Measurements from ENCODE around the gene AKAP13. TPM values are rescaled to one million over a fixed set of nuclear protein-coding genes. Genes with fewer than 3 reads are reported as not detected.

Gene AKAP13
- total RNA-seq, 2 experiments from 2014 or later, result 282 to 304 TPM

DNA sequence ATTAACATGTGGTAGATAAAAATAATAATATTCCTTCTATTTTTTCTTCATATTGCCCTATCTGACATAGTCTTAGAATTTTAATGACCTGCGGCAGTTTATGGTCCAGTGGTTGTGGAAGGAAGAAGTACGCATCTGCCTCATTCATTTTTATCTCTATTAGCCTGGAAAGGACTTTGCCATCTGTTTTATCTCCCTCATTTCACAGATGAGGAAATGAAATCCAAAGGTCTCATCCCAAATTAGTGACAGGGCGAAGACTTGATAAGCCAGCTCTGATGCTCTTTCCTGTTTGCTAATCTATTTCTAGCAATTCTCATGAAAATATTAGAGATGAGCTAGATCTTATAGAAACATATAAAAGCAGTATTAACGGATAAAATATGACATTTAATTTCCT, 301.0 kb downstream of the AKAP13 start:
- Mint-ChIP-seq H3K27me3 (no peaks in the 10 kb centered on the region), H3K4me1 (ENCODE audit: low read depth) (peaks cover 13% of the 10 kb centered on the region), H3K4me3 (no peak overlapping the region), H3K27ac (peak overlapping the region; percentile 24), H3K36me3 (ENCODE audit: low read depth) (peaks cover 87% of the 10 kb centered on the region), H3K9me3 (no peaks in the 10 kb centered on the region)
- no peak for ATAC-seq (ENCODE audit: poor library complexity)
- H3K27me3 ChIP-seq (ENCODE audit: control insufficient read depth in 1 of 2, insufficient read depth in 2 of 2, low read length in 2 of 2), result no peaks in the 10 kb centered on the region
- intact Hi-C loops (cut with DNase I, micrococcal nuclease), result no loop called here
- no peak for TF ChIP-seq CTCF (IDR thresholded peaks at IDR 0.05)
- H3K9me3 ChIP-seq (ENCODE audit: control insufficient read depth in 1 of 2, insufficient read depth in 1 of 2, low read length in 2 of 2), result no peaks in the 10 kb centered on the region
- ChIA-PET POLR2A (interaction anchor here (1.1 kb wide), 1 partner anchor 13 kb away, joined by 3 read pairs; no protein-coding TSS in a partner anchor), CTCF (no interaction called here)
- no peak overlapping the region for H3K4me3 ChIP-seq (ENCODE audit: low read length)
- peaks cover 57% of the 10 kb centered on the region for H3K36me3 ChIP-seq (ENCODE audit: insufficient read depth, low read length)
- H3K27ac ChIP-seq (ENCODE audit: low read depth in 1 of 2, low read length in 2 of 2), result no peak overlapping the region
- no peaks in the 10 kb centered on the region for H3K4me1 ChIP-seq (ENCODE audit: insufficient read depth, low read length)
- DNase-seq, result no peak

GRCh38 chr15:85684174-85684710, 303.8 kb downstream of the AKAP13 start:
- peak overlapping the region; percentile 47 for H3K27ac Mint-ChIP-seq
- Histone ChIP-seq H3K9me3 (ENCODE audit: control insufficient read depth in 1 of 2, insufficient read depth in 1 of 2, low read length in 2 of 2) (no peaks in the 10 kb centered on the region), H3K4me3 (ENCODE audit: low read length) (no peak overlapping the region), H3K4me1 (ENCODE audit: insufficient read depth, low read length) (peaks cover 19% of the 10 kb centered on the region), H3K27ac (ENCODE audit: low read depth in 1 of 2, low read length in 2 of 2) (no peak overlapping the region), H3K36me3 (ENCODE audit: insufficient read depth, low read length) (peaks cover 58% of the 10 kb centered on the region), H3K27me3 (ENCODE audit: control insufficient read depth in 1 of 2, insufficient read depth in 2 of 2, low read length in 2 of 2) (no peaks in the 10 kb centered on the region)
- H3K4me3 Mint-ChIP-seq, result no peak overlapping the region
- DNase-seq (no peak), ATAC-seq (ENCODE audit: poor library complexity) (no peak)
- no peaks in the 10 kb centered on the region for H3K9me3 Mint-ChIP-seq
- H3K27me3 Mint-ChIP-seq, result no peaks in the 10 kb centered on the region
- peaks cover 71% of the 10 kb centered on the region for H3K36me3 Mint-ChIP-seq (ENCODE audit: low read depth)
- CTCF ChIA-PET, result interaction anchor here (0.6 kb wide), 1 partner anchor 11 kb away, joined by 3 read pairs; no protein-coding TSS in a partner anchor
- TF ChIP-seq CTCF (IDR thresholded peaks at IDR 0.05), result no peak
- POLR2A ChIA-PET, result no interaction called here
- intact Hi-C loops (cut with DNase I, micrococcal nuclease), result no loop called here
- H3K4me1 Mint-ChIP-seq (ENCODE audit: low read depth), result peaks cover 34% of the 10 kb centered on the region

GRCh38 chr15:85685356-85685755, 305.0 kb downstream of the AKAP13 start:
- ATAC-seq (ENCODE audit: poor library complexity) (no peak), DNase-seq (no peak)
- no peak for TF ChIP-seq CTCF (IDR thresholded peaks at IDR 0.05)
- Mint-ChIP-seq H3K9me3 (no peaks in the 10 kb centered on the region), H3K4me3 (no peak overlapping the region), H3K36me3 (ENCODE audit: low read depth) (peaks cover 66% of the 10 kb centered on the region), H3K27me3 (no peaks in the 10 kb centered on the region), H3K27ac (no peak overlapping the region), H3K4me1 (ENCODE audit: low read depth) (peaks cover 42% of the 10 kb centered on the region)
- Histone ChIP-seq H3K36me3 (ENCODE audit: insufficient read depth, low read length) (peaks cover 50% of the 10 kb centered on the region), H3K4me1 (ENCODE audit: insufficient read depth, low read length) (peaks cover 22% of the 10 kb centered on the region), H3K9me3 (ENCODE audit: control insufficient read depth in 1 of 2, insufficient read depth in 1 of 2, low read length in 2 of 2) (no peaks in the 10 kb centered on the region), H3K4me3 (ENCODE audit: low read length) (no peak overlapping the region), H3K27ac (ENCODE audit: low read depth in 1 of 2, low read length in 2 of 2) (no peak overlapping the region), H3K27me3 (ENCODE audit: control insufficient read depth in 1 of 2, insufficient read depth in 2 of 2, low read length in 2 of 2) (no peaks in the 10 kb centered on the region)
- POLR2A ChIA-PET, result interaction anchor here (0.6 kb wide), 1 partner anchor 11 kb away, joined by 4 read pairs; no protein-coding TSS in a partner anchor
- CTCF ChIA-PET, result no interaction called here
- intact Hi-C loops (cut with DNase I, micrococcal nuclease), result no loop called here
